SK-N-SH (cell line): ENCODE measurements around the gene WWTR1. TPM values are rescaled to one million over a fixed set of nuclear protein-coding genes. Genes with fewer than 3 reads are reported as not detected.

Experiments used
- CTCF ChIA-PET: fragments of 300-600, 350-600 bp; formaldehyde crosslinking; extraction: SDS; loops from one replicate; lab custom pipeline; 2021; lab: Yijun Ruan, JAX
- POLR2A ChIA-PET: fragments of 350-600 bp; sonication (Branson Sonifier 250); formaldehyde crosslinking; extraction: SDS; loops from one replicate; lab custom pipeline; 2020; ENCODE audit warnings: antibody characterized with exemption, inconsistent platforms; lab: Yijun Ruan, JAX
- DNase-seq: peaks from one replicate; pipeline ENCODE4 v3.0.0; 2012
- H2AFZ ChIP-seq: fragments of 200-600 bp; sonication (generic); 2 replicates; pipeline ENCODE4 v1.8.1; 2016; ENCODE audit warnings: antibody characterized with exemption, mild to moderate bottlenecking, low read depth
- H3F3A ChIP-seq: fragments of 200-600 bp; sonication (generic); replicated peaks from 2 replicates; pipeline ENCODE3; 2016; ENCODE audit warnings: antibody characterized with exemption, mild to moderate bottlenecking; ENCODE audit not compliant: insufficient read depth
- H3K27ac ChIP-seq, 2 experiments: fragments of 200-500 bp in 1 of 2; fragments of 200-600 bp in 1 of 2; sonication (Bioruptor generic) in 1 of 2; sonication (generic), shearing (Covaris generic) in 1 of 2; 2 replicates each; pipeline versions ENCODE4 v1.5.1 to v1.6.1; 2014 to 2016; ENCODE audit warnings: low read depth in 2 of 2, inconsistent platforms in 1 of 2, low read length in 1 of 2, mild to moderate bottlenecking in 1 of 2, mixed read lengths in 1 of 2
- H3K27me3 ChIP-seq: fragments of 200-600 bp; sonication (generic), shearing (Covaris generic); 2 replicates; pipeline ENCODE4 v1.6.1; 2016; ENCODE audit warnings: mixed run types; ENCODE audit not compliant: insufficient read depth
- H3K36me3 ChIP-seq, 2 experiments: fragments of 200-500 bp in 1 of 2; fragments of 200-600 bp in 1 of 2; sonication (Bioruptor generic) in 1 of 2; sonication (generic) in 1 of 2; replicated peaks in 1 of 2; 2 replicates each; pipeline versions ENCODE3 to v1.5.1; 2014 to 2016; ENCODE audit warnings: low read length in 1 of 2, mild to moderate bottlenecking in 1 of 2; ENCODE audit not compliant: insufficient read depth in 2 of 2, control insufficient read depth in 1 of 2
- H3K4me1 ChIP-seq, 2 experiments: fragments of 200-500 bp in 1 of 2; fragments of 200-600 bp in 1 of 2; sonication (Bioruptor generic) in 1 of 2; sonication (generic), shearing (Covaris generic) in 1 of 2; 2 replicates each; pipeline versions ENCODE4 v1.5.1 to v1.6.1; 2014 to 2016; ENCODE audit warnings: low read depth in 1 of 2, low read length in 1 of 2, mixed run types in 1 of 2; ENCODE audit not compliant: insufficient read depth in 2 of 2, control insufficient read depth in 1 of 2
- H3K4me2 ChIP-seq: fragments of 200-600 bp; sonication (generic), shearing (Covaris generic); 2 replicates; pipeline ENCODE4 v1.6.1; 2017; ENCODE audit warnings: mixed run types
- H3K4me3 ChIP-seq, 2 experiments: fragments of 200-500 bp in 1 of 2; fragments of 200-600 bp in 1 of 2; sonication (Bioruptor generic) in 1 of 2; sonication (generic), shearing (Covaris generic) in 1 of 2; 2 replicates each; pipeline versions ENCODE4 v1.5.1 to v1.8.1; 2014 to 2016; ENCODE audit warnings: low read depth in 2 of 2, inconsistent platforms in 1 of 2, low read length in 1 of 2, mild to moderate bottlenecking in 1 of 2, mixed read lengths in 1 of 2, moderate library complexity in 1 of 2
- H3K79me2 ChIP-seq: fragments of 200-600 bp; sonication (generic); 2 replicates; pipeline ENCODE4 v1.8.1; 2017; ENCODE audit warnings: mild to moderate bottlenecking; ENCODE audit not compliant: insufficient read depth
- H3K9ac ChIP-seq: fragments of 200-600 bp; sonication (generic); 2 replicates; pipeline ENCODE4 v1.6.1; 2017; ENCODE audit warnings: mixed run types
- H3K9me2 ChIP-seq: fragments of 200-600 bp; sonication (generic); 2 replicates; pipeline ENCODE4 v1.6.1; 2017; ENCODE audit warnings: mixed run types
- H3K9me3 ChIP-seq: fragments of 200-600 bp; sonication (generic); 2 replicates; pipeline ENCODE4 v1.6.1; 2017; ENCODE audit warnings: mixed run types, mild to moderate bottlenecking, moderate library complexity
- H4K20me1 ChIP-seq: fragments of 200-600 bp; sonication (generic); 2 replicates; pipeline ENCODE4 v1.6.1; 2017; ENCODE audit warnings: mild to moderate bottlenecking, mixed run types; ENCODE audit not compliant: insufficient read depth
- CHD2 ChIP-seq: fragments of 150-350 bp; IDR thresholded peaks from 2 replicates; pipeline ENCODE4 v1.6.1; 2018; ENCODE audit warnings: low read length; ENCODE audit not compliant: partially characterized antibody
- ELF1 ChIP-seq: IDR thresholded peaks from 2 replicates; pipeline ENCODE4 v1.4.0; 2012
- FOSL2 ChIP-seq: IDR thresholded peaks from 2 replicates; pipeline ENCODE4 v1.4.0; 2012; ENCODE audit warnings: low read depth, mild to moderate bottlenecking, moderate library complexity, borderline replicate concordance
- FOXM1 ChIP-seq: IDR thresholded peaks from 2 replicates; pipeline ENCODE4 v1.4.0; 2012; ENCODE audit warnings: low read depth, mild to moderate bottlenecking
- GABPA ChIP-seq: IDR thresholded peaks from 2 replicates; pipeline ENCODE4 v1.4.0; 2012; ENCODE audit warnings: low read depth, mild to moderate bottlenecking
- GATA2 ChIP-seq: sonication (generic); formaldehyde crosslinking; IDR thresholded peaks from 2 replicates; pipeline ENCODE4 v1.5.0; 2020; ENCODE audit warnings: mild to moderate bottlenecking, missing genetic modification reagents
- JUND ChIP-seq: IDR thresholded peaks from 2 replicates; pipeline ENCODE4 v1.4.0; 2012
- MEF2A ChIP-seq: IDR thresholded peaks from 2 replicates; pipeline ENCODE4 v1.4.0; 2012; ENCODE audit warnings: low read depth, borderline replicate concordance
- MXI1 ChIP-seq: IDR thresholded peaks from 2 replicates; pipeline ENCODE4 v1.6.1; 2012; ENCODE audit warnings: mild to moderate bottlenecking, low read depth, low read length, improper control_type of control experiment
- NFIC ChIP-seq: IDR thresholded peaks from 2 replicates; pipeline ENCODE4 v1.4.0; 2012; ENCODE audit warnings: borderline replicate concordance
- PBX3 ChIP-seq: IDR thresholded peaks from 2 replicates; pipeline ENCODE4; 2012
- RAD21 ChIP-seq: IDR thresholded peaks from 2 replicates; pipeline ENCODE4 v1.6.1; 2012; ENCODE audit warnings: mild to moderate bottlenecking, low read length
- RCOR1 ChIP-seq: fragments of 150-350 bp; IDR thresholded peaks from 2 replicates; pipeline ENCODE4 v1.6.1; 2017; ENCODE audit warnings: antibody characterized with exemption, low read length
- SMC3 ChIP-seq: IDR thresholded peaks from 2 replicates; pipeline ENCODE4 v1.6.1; 2012; ENCODE audit warnings: low read depth, low read length, improper control_type of control experiment
- TAF1 ChIP-seq: IDR thresholded peaks from 2 replicates; pipeline ENCODE4 v1.6.1; 2012; ENCODE audit warnings: low read depth, mild to moderate bottlenecking, low read length, moderate library complexity, borderline replicate concordance
- TCF12 ChIP-seq: IDR thresholded peaks from 2 replicates; pipeline ENCODE4 v1.4.0; 2012
- TEAD4 ChIP-seq: IDR thresholded peaks from 2 replicates; pipeline ENCODE4 v1.4.0; 2012; ENCODE audit warnings: mild to moderate bottlenecking, borderline replicate concordance; ENCODE audit not compliant: insufficient read depth
- WGBS: methylation state at CpG from one replicate; pipeline ENCODE4 v1.1.6; 2017; ENCODE audit warnings: low lambda C conversion rate; 5-methylcytosine and 5-hydroxymethylcytosine counted together
- polyA plus RNA-seq, 3 experiments: library from polyadenylated mRNA; depleted of rRNA; stranded (reverse); fragments of >200 nt; gene quantifications; 2 replicates each; pipeline ENCODE4 v1.2.3, GENCODE V29; 2012
- TF ChIP-seq, protein P1 (sequence below): fragments of 200-600 bp; sonication (generic); IDR thresholded peaks from 2 replicates; pipeline ENCODE4 v1.6.1; 2017; ENCODE audit warnings: antibody characterized with exemption, mild to moderate bottlenecking, moderate library complexity
- TF ChIP-seq, protein P2 (sequence below): IDR thresholded peaks from 2 replicates; pipeline ENCODE4 v1.4.0; 2012; ENCODE audit warnings: low read depth, borderline replicate concordance

The WWTR1 gene
- polyA plus RNA-seq, 1 of the 3 experiments (the other 2 are of a cell fraction), result 60.6 TPM

DNA sequence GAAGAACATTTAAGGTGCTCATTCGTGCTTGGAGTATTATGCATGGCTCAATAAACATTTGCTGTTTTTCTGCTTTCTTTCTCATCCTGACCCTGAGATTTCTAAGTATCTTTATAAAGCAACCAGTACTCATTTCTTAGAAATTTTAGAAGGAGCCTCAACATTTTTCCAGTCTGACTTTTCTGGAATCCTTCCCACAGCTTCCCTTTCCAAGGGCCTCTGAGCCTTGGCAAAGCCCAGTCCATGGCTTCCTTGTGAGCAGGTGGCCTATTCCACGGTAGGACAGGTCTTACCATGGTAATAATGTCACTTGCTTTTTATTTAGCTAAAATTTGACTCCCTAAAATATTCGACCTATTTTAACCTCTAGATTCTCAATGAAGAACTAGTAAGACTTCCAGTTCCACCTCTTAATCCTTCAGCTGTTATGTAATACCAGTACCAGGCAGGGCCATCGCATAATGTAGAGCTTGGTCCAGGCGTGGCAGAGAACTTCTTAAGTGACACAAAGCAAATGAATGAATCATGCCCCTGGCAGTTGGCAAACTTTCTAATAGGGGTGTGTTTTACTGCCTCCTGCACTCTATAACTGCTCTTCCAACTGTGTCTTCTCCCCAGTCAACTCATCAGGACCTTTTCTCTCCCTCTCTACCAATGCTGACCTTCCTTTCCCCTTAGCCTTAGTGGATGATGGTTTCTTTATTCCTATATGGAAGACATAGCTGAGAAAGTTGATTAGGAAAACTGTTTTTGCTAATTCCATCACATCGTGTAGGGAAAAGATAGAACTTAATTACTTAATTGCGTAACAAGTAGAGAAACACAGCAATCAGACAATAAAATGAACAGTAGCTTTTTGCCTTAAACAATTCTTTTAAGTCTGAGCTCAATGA, 184.2 kb downstream of the WWTR1 start:
- peak overlapping the region; percentile 13; the same call in 1 of the 2 replicates for H3K9ac ChIP-seq
- CTCF ChIA-PET, result interaction anchor here (1.2 to 1.7 kb wide), 6 partner anchors 7 to 518 kb away, joined by 3 to 6 read pairs (median 4); no protein-coding TSS in a partner anchor
- TF ChIP-seq PBX3 (no peak; the same call in 1 of the 2 replicates), TEAD4 (peak; percentile 65; the same call in 1 of the 2 replicates), CHD2 (no peak), MXI1 (no peak), FOSL2 (no peak; the same call in 1 of the 2 replicates), TCF12 (peak; percentile 65), JUND (peak; percentile 49; the same call in 1 of the 2 replicates), NFIC (peak; percentile 64), RAD21 (no peak), MEF2A (0 out of 2 replicates have a peak, but pooled peaks have one; percentile 33)
- TF ChIP-seq, protein P1, sequence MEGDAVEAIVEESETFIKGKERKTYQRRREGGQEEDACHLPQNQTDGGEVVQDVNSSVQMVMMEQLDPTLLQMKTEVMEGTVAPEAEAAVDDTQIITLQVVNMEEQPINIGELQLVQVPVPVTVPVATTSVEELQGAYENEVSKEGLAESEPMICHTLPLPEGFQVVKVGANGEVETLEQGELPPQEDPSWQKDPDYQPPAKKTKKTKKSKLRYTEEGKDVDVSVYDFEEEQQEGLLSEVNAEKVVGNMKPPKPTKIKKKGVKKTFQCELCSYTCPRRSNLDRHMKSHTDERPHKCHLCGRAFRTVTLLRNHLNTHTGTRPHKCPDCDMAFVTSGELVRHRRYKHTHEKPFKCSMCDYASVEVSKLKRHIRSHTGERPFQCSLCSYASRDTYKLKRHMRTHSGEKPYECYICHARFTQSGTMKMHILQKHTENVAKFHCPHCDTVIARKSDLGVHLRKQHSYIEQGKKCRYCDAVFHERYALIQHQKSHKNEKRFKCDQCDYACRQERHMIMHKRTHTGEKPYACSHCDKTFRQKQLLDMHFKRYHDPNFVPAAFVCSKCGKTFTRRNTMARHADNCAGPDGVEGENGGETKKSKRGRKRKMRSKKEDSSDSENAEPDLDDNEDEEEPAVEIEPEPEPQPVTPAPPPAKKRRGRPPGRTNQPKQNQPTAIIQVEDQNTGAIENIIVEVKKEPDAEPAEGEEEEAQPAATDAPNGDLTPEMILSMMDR, result no peak
- TF ChIP-seq, all 33 proteins: peak for 5
- no peaks in the 10 kb centered on the region for H4K20me1 ChIP-seq
- no peak for DNase-seq
- H3K36me3 ChIP-seq, result no peaks in the 10 kb centered on the region
- H3K4me3 ChIP-seq, result no peak overlapping the region
- H3F3A ChIP-seq, result peaks cover 24% of the 10 kb centered on the region
- peak overlapping the region; percentile 47 for H3K4me2 ChIP-seq
- H3K79me2 ChIP-seq, result no peaks in the 10 kb centered on the region
- H2AFZ ChIP-seq, result no peak overlapping the region
- no peaks in the 10 kb centered on the region for H3K9me2 ChIP-seq
- peaks cover 23 to 39% of the 10 kb centered on the region in 2 experiments for H3K4me1 ChIP-seq
- H3K27ac ChIP-seq, result peak overlapping the region; percentile 60 to 76
- no peaks in the 10 kb centered on the region for H3K9me3 ChIP-seq
- POLR2A ChIA-PET, result no interaction called here
- no peaks in the 10 kb centered on the region for H3K27me3 ChIP-seq
- 57% methylated on average over 7 of the region's 7 CpGs for WGBS

- ChIA-PET CTCF (interaction anchor here (1.3 to 1.6 kb wide), 4 partner anchors 9 to 119 kb away, joined by 3 to 5 read pairs (median 3); no protein-coding TSS in a partner anchor), POLR2A (no interaction called here)
- H3K9ac ChIP-seq, result peak overlapping the region; percentile 13; the same call in 1 of the 2 replicates
- peak overlapping the region; percentile 53 to 76 for H3K27ac ChIP-seq
- H4K20me1 ChIP-seq, result no peaks in the 10 kb centered on the region
- no peaks in the 10 kb centered on the region for H3K27me3 ChIP-seq
- H3K9me3 ChIP-seq, result no peaks in the 10 kb centered on the region
- DNase-seq, result no peak
- H3K4me2 ChIP-seq, result peak overlapping the region; percentile 47; the same call in 1 of the 2 replicates
- H3K4me3 ChIP-seq, result no peak overlapping the region
- no peaks in the 10 kb centered on the region for H3K79me2 ChIP-seq
- H2AFZ ChIP-seq, result no peak overlapping the region; the same call in 1 of the 2 replicates
- H3F3A ChIP-seq, result peaks cover 24% of the 10 kb centered on the region
- peaks cover 23 to 41% of the 10 kb centered on the region in 2 experiments for H3K4me1 ChIP-seq
- H3K9me2 ChIP-seq, result no peaks in the 10 kb centered on the region
- no peaks in the 10 kb centered on the region for H3K36me3 ChIP-seq
- WGBS, result 70% methylated on average over 2 of the region's 2 CpGs
- TF ChIP-seq, protein P1, result no peak
- TF ChIP-seq, protein P2, sequence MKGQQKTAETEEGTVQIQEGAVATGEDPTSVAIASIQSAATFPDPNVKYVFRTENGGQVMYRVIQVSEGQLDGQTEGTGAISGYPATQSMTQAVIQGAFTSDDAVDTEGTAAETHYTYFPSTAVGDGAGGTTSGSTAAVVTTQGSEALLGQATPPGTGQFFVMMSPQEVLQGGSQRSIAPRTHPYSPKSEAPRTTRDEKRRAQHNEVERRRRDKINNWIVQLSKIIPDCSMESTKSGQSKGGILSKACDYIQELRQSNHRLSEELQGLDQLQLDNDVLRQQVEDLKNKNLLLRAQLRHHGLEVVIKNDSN, result no peak
- TF ChIP-seq SMC3 (no peak), TCF12 (peak; percentile 69), GATA2 (CRISPR knock-in tag) (no peak), ELF1 (no peak), TAF1 (no peak), FOXM1 (no peak), TEAD4 (0 out of 2 replicates have a peak, but pooled peaks have one; percentile 21), NFIC (no peak), GABPA (no peak), RCOR1 (peak; percentile 42; the same call in 1 of the 2 replicates)
These were observed 185.6 kb downstream of the WWTR1 start for GRCh38 chr3:149472030-149472797.
